OCI-LY1 (cell line): ENCODE results near the gene PACC1.

Experiments used
- H2AFZ ChIP-seq: fragments of 200-600 bp; sonication (generic), shearing (Covaris generic); 2 replicates; pipeline ENCODE4 v1.6.0; 2014; ENCODE audit warnings: antibody characterized with exemption, mild to moderate bottlenecking, low read length
- H3F3A ChIP-seq: fragments of 200-600 bp; sonication (generic), shearing (Covaris generic); 2 replicates; pipeline ENCODE4 v1.6.0; 2014; ENCODE audit warnings: mild to moderate bottlenecking, antibody characterized with exemption, low read length, moderate library complexity; ENCODE audit not compliant: insufficient read depth
- H3K27ac ChIP-seq: fragments of 200-600 bp; sonication (generic); 2 replicates; pipeline ENCODE4 v1.5.1; 2014; ENCODE audit warnings: low read length, mixed run types, mild to moderate bottlenecking, low read depth; ENCODE audit not compliant: poor library complexity, severe bottlenecking
- H3K27me3 ChIP-seq: fragments of 200-600 bp; sonication (generic); 2 replicates; pipeline ENCODE4 v1.6.0; 2014; ENCODE audit warnings: antibody characterized with exemption, mild to moderate bottlenecking, low read length, moderate library complexity; ENCODE audit not compliant: insufficient read depth
- H3K36me3 ChIP-seq: fragments of 200-600 bp; sonication (generic); 2 replicates; pipeline ENCODE4 v1.6.1; 2014; ENCODE audit warnings: mild to moderate bottlenecking, antibody characterized with exemption, low read length, moderate library complexity, mixed read lengths; ENCODE audit not compliant: insufficient read depth
- H3K4me1 ChIP-seq: fragments of 200-600 bp; sonication (generic); 2 replicates; pipeline ENCODE4 v1.5.1; 2014; ENCODE audit warnings: mild to moderate bottlenecking, low read length, moderate library complexity; ENCODE audit not compliant: insufficient read depth, severe bottlenecking
- H3K4me2 ChIP-seq: fragments of 200-600 bp; sonication (generic), shearing (Covaris generic); 2 replicates; pipeline ENCODE4 v1.6.1; 2014; ENCODE audit warnings: low read length
- H3K4me3 ChIP-seq: fragments of 200-600 bp; sonication (generic); 2 replicates; pipeline ENCODE4 v1.5.1; 2014; ENCODE audit warnings: low read length, low read depth, mild to moderate bottlenecking, mixed read lengths; ENCODE audit not compliant: poor library complexity, severe bottlenecking
- H3K79me2 ChIP-seq: fragments of 200-600 bp; shearing (Covaris generic); 2 replicates; pipeline ENCODE4 v1.6.1; 2016; ENCODE audit warnings: mixed run types, low read length, mixed read lengths; ENCODE audit not compliant: insufficient read depth
- H3K9ac ChIP-seq: fragments of 200-600 bp; sonication (generic), shearing (Covaris generic); 2 replicates; pipeline ENCODE4 v1.6.1; 2014; ENCODE audit warnings: mild to moderate bottlenecking, low read length, mixed read lengths
- H3K9me2 ChIP-seq: fragments of 200-600 bp; sonication (generic), shearing (Covaris generic); 2 replicates; pipeline ENCODE4 v1.6.1; 2014; ENCODE audit warnings: low read depth, mild to moderate bottlenecking, low read length, mixed read lengths
- H3K9me3 ChIP-seq: fragments of 200-600 bp; shearing (Covaris generic); 2 replicates; pipeline ENCODE4 v1.6.1; 2014; ENCODE audit warnings: low read length, mixed read lengths
- H4K20me1 ChIP-seq: fragments of 200-600 bp; sonication (generic), shearing (Covaris generic); 2 replicates; pipeline ENCODE4 v1.6.0; 2016; ENCODE audit warnings: mild to moderate bottlenecking, low read length; ENCODE audit not compliant: insufficient read depth
- CTCF ChIP-seq: fragments of 200-600 bp; sonication (generic), shearing (Covaris generic); IDR thresholded peaks from 2 replicates; pipeline ENCODE4 v1.5.1; 2017; ENCODE audit warnings: mild to moderate bottlenecking, antibody characterized with exemption, low read length, moderate library complexity, mixed read lengths
- EZH2 ChIP-seq: fragments of 200-600 bp; sonication (generic), shearing (Covaris generic); IDR thresholded peaks from 2 replicates; pipeline ENCODE4 v1.8.0; 2017; ENCODE audit warnings: borderline replicate concordance, mixed run types, mild to moderate bottlenecking, antibody characterized with exemption, low read length, moderate library complexity, mixed read lengths

The PACC1 gene

GRCh38 chr1:212329105-212329504 lies 85.6 kb downstream of the PACC1 start:
- Histone ChIP-seq H3K9ac (no peak overlapping the region), H3F3A (no peaks in the 10 kb centered on the region), H3K27me3 (no peaks in the 10 kb centered on the region), H3K79me2 (peaks cover 23% of the 10 kb centered on the region), H3K36me3 (peaks cover 40% of the 10 kb centered on the region), H2AFZ (no peak overlapping the region), H3K27ac (no peak overlapping the region), H3K4me1 (no peaks in the 10 kb centered on the region), H4K20me1 (no peaks in the 10 kb centered on the region), H3K4me3 (no peak overlapping the region), H3K4me2 (no peak overlapping the region), H3K9me2 (no peaks in the 10 kb centered on the region), H3K9me3 (no peaks in the 10 kb centered on the region)
- TF ChIP-seq CTCF (no peak), EZH2 (no peak)

- H2AFZ ChIP-seq: no peak overlapping the region
- H3K27me3 ChIP-seq: no peaks in the 10 kb centered on the region
- TF ChIP-seq EZH2: no peak
- no peak for TF ChIP-seq CTCF
- no peak overlapping the region for H3K27ac ChIP-seq
- H3K9me2 ChIP-seq: no peaks in the 10 kb centered on the region
- H4K20me1 ChIP-seq: no peaks in the 10 kb centered on the region
- H3F3A ChIP-seq: no peaks in the 10 kb centered on the region
- H3K4me3 ChIP-seq: no peak overlapping the region
- no peak overlapping the region for H3K4me2 ChIP-seq
- H3K79me2 ChIP-seq: peaks cover 25% of the 10 kb centered on the region
- H3K4me1 ChIP-seq: no peaks in the 10 kb centered on the region
- peaks cover 32% of the 10 kb centered on the region for H3K36me3 ChIP-seq
- H3K9me3 ChIP-seq: no peaks in the 10 kb centered on the region
- no peak overlapping the region for H3K9ac ChIP-seq
These were observed 86.4 kb downstream of the PACC1 start for GRCh38 chr1:212328248-212328647.

GRCh38 chr1:212326541-212326940 lies 88.1 kb downstream of the PACC1 start:
- TF ChIP-seq CTCF (no peak), EZH2 (no peak)
- H3K79me2 ChIP-seq: peaks cover 28% of the 10 kb centered on the region
- no peaks in the 10 kb centered on the region for H3K27me3 ChIP-seq

More at GRCh38 chr1:212326541-212326940, 88.1 kb downstream of the PACC1 start:
- H3K9me2 ChIP-seq: no peaks in the 10 kb centered on the region
- H3K9ac ChIP-seq: no peak overlapping the region
- H3K36me3 ChIP-seq: peaks cover 17% of the 10 kb centered on the region
- H2AFZ ChIP-seq: no peak overlapping the region
- H4K20me1 ChIP-seq: no peaks in the 10 kb centered on the region
- H3K4me3 ChIP-seq: no peak overlapping the region
- H3K4me2 ChIP-seq: no peak overlapping the region
- H3K27ac ChIP-seq: no peak overlapping the region
- H3K4me1 ChIP-seq: no peaks in the 10 kb centered on the region
- no peaks in the 10 kb centered on the region for H3F3A ChIP-seq
- no peaks in the 10 kb centered on the region for H3K9me3 ChIP-seq
